Body of pancreas (tissue), 4 donors: ENCODE data around the gene LIMD2.

Experiments
- POLR2A ChIP-seq, 3 donors: fragments of 450-650 bp; IDR thresholded peaks; one replicate each; pipeline ENCODE4 v1.6.1; 2016; ENCODE audit warnings: antibody characterized with exemption in 3 of 3, mild to moderate bottlenecking in 2 of 3
- TF ChIP-seq, protein P1 (sequence below), 7 experiments: fragments of 450-650 bp in 4 of 7; fragments of 200-600 bp in 3 of 7; sonication (generic) in 3 of 7; IDR thresholded peaks; one replicate each; pipeline ENCODE4 v1.5.1; 2016 to 2019; ENCODE audit warnings: antibody characterized with exemption in 7 of 7

DNA sequence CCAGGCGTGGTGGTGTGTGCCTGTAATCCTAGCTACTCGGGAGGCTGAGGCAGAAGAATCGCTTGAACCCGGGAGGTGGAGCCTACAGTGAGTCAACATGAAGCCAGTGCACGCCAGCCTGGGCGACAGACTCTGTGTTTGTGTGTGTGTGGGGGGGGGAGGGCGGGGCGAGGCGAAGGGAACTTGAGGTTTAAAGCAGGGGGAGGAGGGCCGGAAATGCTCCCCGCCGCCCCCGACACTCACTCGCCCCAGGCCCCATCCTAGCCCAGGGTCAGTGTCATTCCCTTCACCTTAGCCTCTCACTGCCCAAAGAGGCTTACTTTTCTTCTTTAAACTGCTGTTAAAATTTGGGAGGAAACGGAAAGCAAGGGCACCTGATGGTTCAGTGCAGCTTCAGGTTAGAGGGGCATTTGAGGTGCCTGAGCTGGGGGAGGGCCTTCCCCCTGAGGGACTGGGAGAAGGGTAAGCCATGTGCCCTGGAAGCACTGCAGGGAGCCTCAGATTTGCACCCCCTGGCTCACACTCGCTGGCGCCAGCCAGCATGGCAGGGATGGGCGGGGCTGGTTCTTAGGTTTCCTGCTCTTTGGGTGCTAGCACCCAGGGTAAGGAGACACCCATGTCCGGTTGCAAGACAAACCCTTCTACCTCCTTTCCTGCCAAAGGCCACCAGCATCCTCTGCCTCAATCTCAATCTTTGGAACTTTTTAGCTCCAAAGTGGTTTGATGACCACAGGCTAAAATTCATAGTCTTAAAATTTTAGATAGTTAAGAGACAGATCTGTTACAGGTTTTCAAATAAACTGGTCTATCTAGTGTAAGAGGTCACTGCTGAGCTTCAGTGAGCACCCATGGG, 2.2 kb upstream of the LIMD2 start:
- TF ChIP-seq POLR2A (IDR thresholded peaks at IDR 0.05): no peak
- TF ChIP-seq, protein P1, sequence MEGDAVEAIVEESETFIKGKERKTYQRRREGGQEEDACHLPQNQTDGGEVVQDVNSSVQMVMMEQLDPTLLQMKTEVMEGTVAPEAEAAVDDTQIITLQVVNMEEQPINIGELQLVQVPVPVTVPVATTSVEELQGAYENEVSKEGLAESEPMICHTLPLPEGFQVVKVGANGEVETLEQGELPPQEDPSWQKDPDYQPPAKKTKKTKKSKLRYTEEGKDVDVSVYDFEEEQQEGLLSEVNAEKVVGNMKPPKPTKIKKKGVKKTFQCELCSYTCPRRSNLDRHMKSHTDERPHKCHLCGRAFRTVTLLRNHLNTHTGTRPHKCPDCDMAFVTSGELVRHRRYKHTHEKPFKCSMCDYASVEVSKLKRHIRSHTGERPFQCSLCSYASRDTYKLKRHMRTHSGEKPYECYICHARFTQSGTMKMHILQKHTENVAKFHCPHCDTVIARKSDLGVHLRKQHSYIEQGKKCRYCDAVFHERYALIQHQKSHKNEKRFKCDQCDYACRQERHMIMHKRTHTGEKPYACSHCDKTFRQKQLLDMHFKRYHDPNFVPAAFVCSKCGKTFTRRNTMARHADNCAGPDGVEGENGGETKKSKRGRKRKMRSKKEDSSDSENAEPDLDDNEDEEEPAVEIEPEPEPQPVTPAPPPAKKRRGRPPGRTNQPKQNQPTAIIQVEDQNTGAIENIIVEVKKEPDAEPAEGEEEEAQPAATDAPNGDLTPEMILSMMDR (IDR thresholded peaks at IDR 0.05): no peak
